ENCODE results near the gene PALLD. TPM values are rescaled to one million over a fixed set of nuclear protein-coding genes. Genes with fewer than 3 reads are reported as not detected.

The PALLD gene
- total RNA-seq, 4 donors from 2014 or later, result 93.3 to 214 (median 174) TPM

- no peak for DNase-seq (ENCODE audit: low spot score in 2 of 2)
- H3K9me3 ChIP-seq, result no peaks in the 10 kb centered on the region
- TF ChIP-seq CTCF (IDR thresholded peaks at IDR 0.05) (no peak), EP300 (IDR thresholded peaks at IDR 0.05) (no peak), POLR2A (IDR thresholded peaks at IDR 0.05) (no peak)
- peaks cover 0 to 30% (median 0%) of the 10 kb centered on the region in 4 donors for H3K4me1 ChIP-seq
- no peak overlapping the region for H3K4me3 ChIP-seq
- H3K27me3 ChIP-seq, result no peaks in the 10 kb centered on the region
- no peak overlapping the region for H3K27ac ChIP-seq
- H3K36me3 ChIP-seq, result no peaks in the 10 kb centered on the region
- WGBS, 2 donors, result 80 to 82% methylated on average over 11 of the region's 11 CpGs
Measured at GRCh38 chr4:168741281-168742173, 244.7 kb downstream of the PALLD start.

GRCh38 chr4:168743131-168743530 lies 246.3 kb downstream of the PALLD start:
- Histone ChIP-seq H3K27me3 (no peaks in the 10 kb centered on the region), H3K4me1 (peaks cover 0 to 30% (median 0%) of the 10 kb centered on the region in 4 donors), H3K9me3 (no peaks in the 10 kb centered on the region), H3K36me3 (no peaks in the 10 kb centered on the region), H3K27ac (no peak overlapping the region), H3K4me3 (no peak overlapping the region)
- DNase-seq (ENCODE audit: low spot score in 2 of 2), result no peak
- TF ChIP-seq POLR2A (IDR thresholded peaks at IDR 0.05) (no peak), CTCF (IDR thresholded peaks at IDR 0.05) (no peak), EP300 (IDR thresholded peaks at IDR 0.05) (no peak)
- WGBS, 2 donors, result 90 to 97% methylated on average over 3 of the region's 3 CpGs

- H3K9me3 ChIP-seq, result no peaks in the 10 kb centered on the region
- 66 to 70% methylated on average over 3 of the region's 3 CpGs for WGBS, 2 donors
- no peak for DNase-seq (ENCODE audit: low spot score in 2 of 2)
- no peak overlapping the region for H3K4me3 ChIP-seq
- H3K4me1 ChIP-seq, result peaks cover 0 to 30% (median 0%) of the 10 kb centered on the region in 4 donors
- H3K27me3 ChIP-seq, result no peaks in the 10 kb centered on the region
- H3K27ac ChIP-seq, result peak overlapping the region in 1 of 4 donors; percentile 27
- TF ChIP-seq POLR2A (IDR thresholded peaks at IDR 0.05), result no peak
- no peak for TF ChIP-seq EP300 (IDR thresholded peaks at IDR 0.05)
- TF ChIP-seq CTCF (IDR thresholded peaks at IDR 0.05), result no peak
- peaks cover 0 to 2% (median 0%) of the 10 kb centered on the region in 3 donors for H3K36me3 ChIP-seq
Measured at GRCh38 chr4:168743601-168744000, 246.7 kb downstream of the PALLD start.

GRCh38 chr4:168744021-168744420 lies 247.2 kb downstream of the PALLD start:
- Histone ChIP-seq H3K4me3 (no peak overlapping the region), H3K27me3 (no peaks in the 10 kb centered on the region), H3K4me1 (peaks cover 0 to 30% (median 0%) of the 10 kb centered on the region in 4 donors), H3K27ac (peak overlapping the region in 1 of 4 donors; percentile 27), H3K9me3 (no peaks in the 10 kb centered on the region), H3K36me3 (peaks cover 0 to 4% (median 0%) of the 10 kb centered on the region in 3 donors)
- TF ChIP-seq EP300 (IDR thresholded peaks at IDR 0.05) (no peak), POLR2A (IDR thresholded peaks at IDR 0.05) (no peak), CTCF (IDR thresholded peaks at IDR 0.05) (no peak)
- no peak for DNase-seq (ENCODE audit: low spot score in 2 of 2)
- 61 to 67% methylated on average over 5 of the region's 5 CpGs for WGBS, 2 donors

- 84 to 92% methylated on average over 1 of the region's 1 CpG for WGBS, 2 donors
- H3K4me1 ChIP-seq, result no peaks in the 10 kb centered on the region
- no peaks in the 10 kb centered on the region for H3K27me3 ChIP-seq
- H3K4me3 ChIP-seq, result no peak overlapping the region
- H3K27ac ChIP-seq, result no peak overlapping the region
- TF ChIP-seq EP300 (IDR thresholded peaks at IDR 0.05) (no peak), CTCF (IDR thresholded peaks at IDR 0.05) (no peak), POLR2A (IDR thresholded peaks at IDR 0.05) (no peak)
- DNase-seq (ENCODE audit: low spot score in 2 of 2), result no peak
- no peaks in the 10 kb centered on the region for H3K9me3 ChIP-seq
- H3K36me3 ChIP-seq, result peaks cover 0 to 4% (median 0%) of the 10 kb centered on the region in 3 donors
Measured at GRCh38 chr4:168748807-168749206, 252.0 kb downstream of the PALLD start.
